SK-N-MC (cell line): ENCODE data around the gene NSMCE1.
"Not testable (repeated sequence)": the region's sequence is repeated elsewhere in the genome, so short reads cannot be mapped to it uniquely, and the experiment has no call there.

ENCODE experiments used
- DNase-seq: peaks from one replicate; pipeline ENCODE4 v3.0.0-alpha.2; 2011; ENCODE audit warnings: low read depth, low spot score
- H3K27ac ChIP-seq: fragments of 200-600 bp; sonication (generic); 2 replicates; pipeline ENCODE4 v1.5.1; 2016; ENCODE audit warnings: mixed run types
- H3K36me3 ChIP-seq: fragments of 200-600 bp; sonication (generic); 2 replicates; pipeline ENCODE4 v1.6.1; 2017; ENCODE audit warnings: antibody characterized with exemption, low read length, mixed read lengths; ENCODE audit not compliant: insufficient read depth
- H3K4me3 ChIP-seq: fragments of 200-600 bp; sonication (generic); 2 replicates; pipeline ENCODE4 v1.5.1; 2016
- H3K9ac ChIP-seq: fragments of 200-600 bp; sonication (generic); 2 replicates; pipeline ENCODE4 v1.8.0; 2017; ENCODE audit warnings: mixed run types, mixed read lengths; ENCODE audit not compliant: insufficient read length
- H3K9me3 ChIP-seq: fragments of 200-600 bp; sonication (generic); 2 replicates; pipeline ENCODE4 v1.6.1; 2017; ENCODE audit warnings: low read depth, mild to moderate bottlenecking, antibody characterized with exemption, low read length, moderate library complexity, mixed read lengths
- EZH2 ChIP-seq: fragments of 200-600 bp; sonication (generic); IDR thresholded peaks from one replicate; pipeline ENCODE4 v1.6.1; 2017; ENCODE audit warnings: antibody characterized with exemption
- FOXP2 ChIP-seq: optimal IDR thresholded peaks from 2 replicates; pipeline ENCODE3; 2011; ENCODE audit warnings: mild to moderate bottlenecking, moderate library complexity; ENCODE audit not compliant: insufficient read depth; ENCODE audit errors: extremely low read length, control extremely low read depth
- POLR2AphosphoS5 ChIP-seq: IDR thresholded peaks from 2 replicates; pipeline ENCODE4 v1.6.1; 2012; ENCODE audit warnings: mild to moderate bottlenecking, low read depth, low read length, borderline replicate concordance

Gene NSMCE1

DNA sequence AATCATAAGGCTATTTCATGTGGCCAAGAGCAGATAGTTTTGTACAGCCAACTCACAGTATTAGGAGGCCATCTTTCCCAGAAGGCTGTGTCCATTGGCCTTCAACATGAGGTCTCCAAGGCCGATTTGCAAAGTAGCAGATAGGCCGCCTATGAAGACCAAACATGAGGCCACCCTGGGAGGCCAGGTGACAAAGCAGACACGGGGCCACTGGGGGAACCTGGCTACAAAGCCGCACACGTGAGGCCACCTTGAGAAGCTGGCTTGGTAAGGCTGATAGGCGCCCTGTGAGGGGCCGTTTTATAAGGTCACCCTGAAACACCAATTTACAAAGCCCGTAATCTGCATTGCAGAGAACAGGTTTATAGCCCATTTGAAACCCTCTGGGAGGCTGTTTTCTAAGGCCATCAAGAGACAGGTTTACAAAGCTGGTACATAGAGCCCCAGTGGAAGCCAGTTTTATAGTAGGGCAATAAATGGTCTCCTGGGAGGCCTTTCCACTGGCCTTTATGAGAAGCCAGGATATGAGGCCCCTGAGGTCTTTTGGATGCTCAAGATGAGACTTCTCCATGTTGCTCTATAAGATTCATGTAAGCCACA lies 60.4 kb downstream of the NSMCE1 start:
- H3K36me3 ChIP-seq, result no peaks in the 10 kb centered on the region; the same call in 1 of the 2 replicates
- no peak overlapping the region for H3K4me3 ChIP-seq
- DNase-seq, result no peak
- no peak for TF ChIP-seq FOXP2
- no peak for TF ChIP-seq EZH2
- H3K9ac ChIP-seq, result no peak overlapping the region
- H3K27ac ChIP-seq, result no peak overlapping the region
- no peaks in the 10 kb centered on the region for H3K9me3 ChIP-seq

DNA sequence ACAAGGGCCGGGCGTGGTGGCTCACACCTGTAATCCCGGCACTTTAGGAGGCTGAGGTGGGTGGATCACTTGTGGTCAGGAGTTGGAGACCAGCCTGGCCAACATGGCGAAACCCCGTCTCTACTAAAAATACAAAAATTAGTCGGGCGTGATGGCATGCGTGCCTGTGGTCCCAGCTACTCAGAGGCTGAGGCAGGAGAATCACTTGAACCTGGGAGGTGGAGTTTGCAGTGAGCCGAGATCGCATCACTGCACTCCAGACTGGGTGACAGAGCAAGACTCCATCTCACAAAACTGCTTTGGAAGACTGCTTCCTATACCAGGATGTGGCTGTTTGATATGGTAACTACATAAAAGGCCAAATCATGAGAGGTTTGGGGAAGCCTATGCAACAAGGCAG lies 61.5 kb downstream of the NSMCE1 start:
- H3K4me3 ChIP-seq, H3K9ac ChIP-seq, H3K27ac ChIP-seq, H3K36me3 ChIP-seq, H3K9me3 ChIP-seq, DNase-seq: not testable (repeated sequence)

DNA sequence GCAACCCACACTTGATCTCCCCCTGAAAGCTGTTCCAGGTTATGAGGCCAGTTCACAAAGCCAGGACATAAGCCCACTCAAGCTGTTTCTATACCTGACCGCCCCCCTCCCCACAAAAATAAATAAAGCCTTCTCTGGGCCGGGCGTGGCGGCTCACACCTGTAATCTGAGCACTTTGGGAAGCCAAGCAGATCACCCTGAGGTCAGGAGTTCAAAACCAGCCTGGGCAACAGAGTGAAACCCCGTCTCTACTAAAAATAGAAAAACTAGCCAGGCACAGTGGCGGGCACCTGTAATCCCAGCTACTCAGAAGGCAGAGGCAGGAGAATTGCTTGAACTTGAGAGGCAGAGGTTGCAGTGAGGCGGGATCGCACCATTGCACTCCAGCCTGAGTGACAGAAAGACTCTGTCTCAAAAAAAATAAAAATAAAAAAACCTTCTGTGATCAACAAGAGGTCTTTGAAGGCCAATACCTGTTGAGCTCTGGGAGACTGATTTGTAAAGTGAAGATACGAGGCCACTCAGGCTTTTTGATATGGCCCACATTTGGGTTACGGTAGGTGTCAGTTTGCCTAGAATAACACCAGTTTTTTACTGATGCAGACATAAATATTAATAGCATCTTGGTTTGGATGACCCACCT lies 63.0 kb downstream of the NSMCE1 start:
- Histone ChIP-seq H3K27ac (0 out of 2 replicates have a peak overlapping the region, but pooled peaks have one; percentile 19), H3K9me3 (no peaks in the 10 kb centered on the region), H3K36me3 (no peaks in the 10 kb centered on the region; the same call in 1 of the 2 replicates), H3K4me3 (no peak overlapping the region), H3K9ac (no peak overlapping the region)
- no peak for TF ChIP-seq POLR2AphosphoS5
- no peak for TF ChIP-seq FOXP2
- no peak for TF ChIP-seq EZH2
- no peak for DNase-seq

DNA sequence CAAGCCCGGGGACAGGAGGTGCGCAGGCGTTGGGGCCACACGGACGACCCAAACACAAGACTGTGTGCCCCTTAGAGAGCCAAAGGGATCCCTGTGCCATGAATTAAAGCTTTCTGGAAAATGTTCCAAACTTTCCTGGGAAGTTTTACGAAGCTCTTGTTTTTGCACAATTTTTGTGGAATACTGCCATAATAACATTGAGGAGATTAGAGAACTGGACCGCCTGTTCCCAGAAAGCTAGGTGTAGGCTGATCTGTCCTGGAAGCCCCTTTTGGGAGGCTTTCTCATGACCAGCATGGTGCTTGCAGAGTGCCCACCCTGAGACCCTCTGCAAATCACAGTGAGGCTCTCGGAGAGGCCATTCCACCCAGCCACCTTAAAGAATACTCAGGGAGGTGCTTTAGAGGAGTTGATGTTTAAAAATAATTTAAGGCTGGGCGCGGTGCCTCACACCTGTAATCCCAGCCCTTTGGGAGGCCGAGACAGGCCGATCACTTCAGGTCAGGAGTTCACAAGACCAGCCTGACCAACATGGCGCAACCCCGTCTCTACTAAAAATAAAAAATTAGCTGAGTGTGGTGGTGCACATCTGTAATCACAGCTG lies 64.2 kb downstream of the NSMCE1 start:
- H3K9me3 ChIP-seq, result no peaks in the 10 kb centered on the region
- TF ChIP-seq FOXP2 (no peak), EZH2 (no peak), POLR2AphosphoS5 (no peak)
- no peaks in the 10 kb centered on the region for H3K36me3 ChIP-seq
- peak overlapping the region; percentile 99 for H3K4me3 ChIP-seq
- H3K27ac ChIP-seq, result peak overlapping the region; percentile 90
- no peak for DNase-seq
- peak overlapping the region; percentile 99 for H3K9ac ChIP-seq

DNA sequence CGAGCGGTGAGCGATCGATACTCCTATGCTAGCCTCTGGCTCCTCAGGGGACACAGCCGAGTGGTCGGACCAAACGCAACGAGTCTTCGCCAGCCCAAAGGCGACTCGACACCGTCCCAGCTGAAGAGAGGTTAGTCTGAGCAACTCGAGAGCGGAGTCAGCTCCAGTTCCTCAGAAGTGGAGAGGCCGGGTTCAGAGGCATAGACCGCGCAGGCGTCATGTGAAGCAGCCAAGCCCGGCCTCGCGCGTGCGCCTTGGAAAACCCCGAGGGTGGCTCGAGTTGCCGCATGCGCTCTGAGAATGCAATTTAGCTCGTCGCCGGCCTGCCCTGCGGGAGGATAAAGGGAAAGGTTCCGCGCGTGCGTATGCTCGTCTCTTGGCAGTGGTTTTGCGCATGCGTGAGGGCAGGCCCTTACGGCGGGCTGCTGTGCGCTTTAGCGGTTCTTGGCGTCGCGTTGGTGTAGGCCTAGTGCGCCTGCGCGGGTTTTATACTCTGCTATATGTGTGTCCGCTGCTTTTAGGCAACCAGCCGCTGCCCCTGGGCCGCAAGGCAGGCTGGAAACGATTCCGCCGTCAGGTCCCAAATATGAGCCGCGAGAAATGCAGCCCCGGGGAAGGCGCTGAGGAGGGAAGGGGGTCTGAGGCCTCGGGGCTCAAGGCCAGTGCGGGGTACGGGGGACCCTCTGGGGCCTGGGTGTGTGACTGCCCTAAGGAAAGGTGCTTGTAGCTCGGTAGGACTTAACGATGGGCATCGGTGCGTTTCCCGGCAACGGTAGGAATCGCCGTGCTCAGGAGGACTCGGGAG lies 64.9 kb downstream of the NSMCE1 start, which contains the start of gene KDM8:
KDM8 (plus strand) TSS at position 20 of the 805 bp plus-strand sequence. CDS start 6,598 bp downstream, outside the sequence.
- TF ChIP-seq EZH2 (no peak), FOXP2 (peak; percentile 71), POLR2AphosphoS5 (peak; percentile 78; the same call in 1 of the 2 replicates)
- H3K9ac ChIP-seq, result peak within 1 kb of the TSS; percentile 99
- peak within 1 kb of the TSS; percentile 97 for H3K27ac ChIP-seq
- H3K9me3 ChIP-seq, result no peaks in the 10 kb centered on the region
- peak within 1 kb of the TSS; percentile 99 for H3K4me3 ChIP-seq
- no peaks in the 10 kb centered on the region for H3K36me3 ChIP-seq
- peak; percentile 98 for DNase-seq

DNA sequence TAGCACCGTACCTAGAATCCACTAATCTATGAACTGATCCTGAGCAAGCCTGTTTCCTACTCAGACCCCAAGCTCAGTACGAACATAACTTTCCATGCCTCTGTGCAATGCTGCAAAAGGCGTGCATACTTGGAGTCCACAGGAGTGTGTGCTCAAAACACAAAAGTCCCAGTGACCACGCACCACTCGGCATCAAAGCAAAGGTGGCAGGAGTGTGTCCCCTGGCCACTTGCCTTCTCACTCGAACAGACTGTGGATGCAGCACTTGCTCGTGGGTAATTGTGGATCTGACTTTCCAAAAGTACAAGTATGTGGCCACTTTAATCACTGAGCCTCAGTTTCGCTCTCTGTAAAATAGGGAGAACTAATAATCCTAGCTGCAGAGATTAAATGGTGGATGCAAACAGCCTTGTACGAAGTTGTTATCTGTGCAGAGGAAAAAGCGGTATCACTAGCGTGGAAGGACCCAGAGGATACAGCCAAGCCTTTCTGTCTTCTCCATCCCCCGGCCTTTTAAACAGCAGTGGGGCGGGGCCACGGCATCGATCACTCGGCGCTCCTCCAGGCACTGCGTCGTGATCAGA lies 65.6 kb downstream of the NSMCE1 start:
- TF ChIP-seq EZH2 (no peak), FOXP2 (no peak)

DNA sequence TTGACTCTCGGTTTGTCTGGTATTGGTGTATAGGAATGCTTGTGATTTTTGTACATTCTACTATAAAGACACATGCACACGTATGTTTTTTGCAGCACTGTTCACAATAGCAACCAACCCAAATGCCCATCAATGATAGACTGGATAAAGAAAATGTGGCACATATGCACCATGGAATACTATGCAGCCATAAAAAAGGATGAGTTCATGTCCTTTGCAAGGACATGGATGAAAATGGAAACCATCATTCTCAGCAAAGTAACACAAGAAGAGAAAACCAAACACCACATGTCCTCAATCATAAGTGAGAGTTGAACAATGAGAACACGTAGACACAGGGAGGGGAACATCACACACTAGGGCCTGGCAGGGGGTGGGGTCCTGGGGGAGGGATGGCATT lies 67.7 kb downstream of the NSMCE1 start:
- H3K27ac ChIP-seq, H3K9ac ChIP-seq, H3K9me3 ChIP-seq, DNase-seq, H3K4me3 ChIP-seq, H3K36me3 ChIP-seq: not testable (repeated sequence)

More for the DNA sequence above, 65.6 kb downstream of the NSMCE1 start:
- Histone ChIP-seq H3K4me3 (peak overlapping the region; percentile 99), H3K27ac (peak overlapping the region; percentile 97), H3K9ac (peak overlapping the region; percentile 99), H3K9me3 (no peaks in the 10 kb centered on the region), H3K36me3 (no peaks in the 10 kb centered on the region)
- no peak for DNase-seq

DNA sequence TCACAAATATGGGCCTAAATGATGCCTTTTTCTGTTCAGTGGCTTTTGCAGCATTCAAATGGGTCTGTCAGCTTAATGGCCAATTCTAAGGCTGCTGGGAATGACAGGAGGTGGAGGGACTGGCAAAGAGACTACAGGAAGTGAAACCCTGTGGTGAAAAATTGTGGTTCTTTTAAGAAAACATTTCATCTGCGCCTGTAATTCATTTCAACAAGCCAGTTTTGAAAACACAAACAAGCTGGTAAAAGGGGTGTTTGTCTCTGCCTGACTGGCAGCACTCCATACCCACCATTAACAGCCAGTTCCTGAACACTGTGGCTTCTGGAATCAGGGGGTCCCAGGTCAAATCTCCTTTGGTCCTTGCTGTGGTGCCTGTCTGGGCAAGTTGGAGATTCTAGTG lies 68.8 kb downstream of the NSMCE1 start:
- TF ChIP-seq EZH2 (no peak), POLR2AphosphoS5 (no peak), FOXP2 (no peak)
- no peak for DNase-seq
- Histone ChIP-seq H3K27ac (peak overlapping the region; percentile 21), H3K9ac (no peak overlapping the region), H3K9me3 (no peaks in the 10 kb centered on the region), H3K36me3 (no peaks in the 10 kb centered on the region), H3K4me3 (no peak overlapping the region)
